Subcutaneous adipose tissue (tissue), 4 donors: Measurements from ENCODE around the gene MYH15. TPM values are rescaled to one million over a fixed set of nuclear protein-coding genes. Genes with fewer than 3 reads are reported as not detected.

Experiments used
- total RNA-seq, 4 donors: library from RNA; depleted of rRNA; stranded (reverse); fragments of >200 nt; gene quantifications; one replicate each; pipeline ENCODE4 v1.1.0, GENCODE V29; 2016
- TF ChIP-seq, protein P1 (sequence below): fragments of 450-650 bp; IDR thresholded peaks from one replicate; pipeline ENCODE4 v1.5.1; 2016; ENCODE audit warnings: low read depth, mild to moderate bottlenecking, control low read depth, antibody characterized with exemption, moderate library complexity

Gene MYH15
- total RNA-seq, 4 donors from 2014 or later, result not detected

DNA sequence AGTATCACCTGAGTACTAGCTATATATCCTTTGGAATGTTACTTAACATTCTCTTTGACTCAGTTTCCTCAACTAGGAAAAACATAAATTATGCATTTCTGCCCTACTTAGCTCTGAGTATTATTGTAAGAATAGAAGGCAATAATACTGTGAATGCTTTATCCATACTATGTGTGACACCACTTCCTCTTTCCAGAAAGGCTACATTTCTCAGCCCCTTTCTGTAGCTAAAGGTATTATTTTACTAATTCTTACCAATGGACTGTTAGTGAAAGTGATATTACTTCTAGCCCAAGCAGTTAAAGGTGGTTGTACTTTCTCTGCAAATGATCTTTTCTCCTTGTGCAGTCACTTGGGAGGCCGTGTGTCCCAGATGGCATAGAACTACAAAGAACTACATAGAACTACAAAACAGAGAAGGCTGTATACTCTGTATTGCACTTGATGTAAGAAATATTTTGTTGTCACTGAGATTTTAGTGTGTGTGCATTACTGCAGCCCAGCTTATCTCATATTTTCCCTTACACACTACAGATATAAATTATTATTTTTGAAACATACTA is 35.1 kb downstream of the MYH15 start:
- TF ChIP-seq, protein P1, sequence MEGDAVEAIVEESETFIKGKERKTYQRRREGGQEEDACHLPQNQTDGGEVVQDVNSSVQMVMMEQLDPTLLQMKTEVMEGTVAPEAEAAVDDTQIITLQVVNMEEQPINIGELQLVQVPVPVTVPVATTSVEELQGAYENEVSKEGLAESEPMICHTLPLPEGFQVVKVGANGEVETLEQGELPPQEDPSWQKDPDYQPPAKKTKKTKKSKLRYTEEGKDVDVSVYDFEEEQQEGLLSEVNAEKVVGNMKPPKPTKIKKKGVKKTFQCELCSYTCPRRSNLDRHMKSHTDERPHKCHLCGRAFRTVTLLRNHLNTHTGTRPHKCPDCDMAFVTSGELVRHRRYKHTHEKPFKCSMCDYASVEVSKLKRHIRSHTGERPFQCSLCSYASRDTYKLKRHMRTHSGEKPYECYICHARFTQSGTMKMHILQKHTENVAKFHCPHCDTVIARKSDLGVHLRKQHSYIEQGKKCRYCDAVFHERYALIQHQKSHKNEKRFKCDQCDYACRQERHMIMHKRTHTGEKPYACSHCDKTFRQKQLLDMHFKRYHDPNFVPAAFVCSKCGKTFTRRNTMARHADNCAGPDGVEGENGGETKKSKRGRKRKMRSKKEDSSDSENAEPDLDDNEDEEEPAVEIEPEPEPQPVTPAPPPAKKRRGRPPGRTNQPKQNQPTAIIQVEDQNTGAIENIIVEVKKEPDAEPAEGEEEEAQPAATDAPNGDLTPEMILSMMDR, result no peak

DNA sequence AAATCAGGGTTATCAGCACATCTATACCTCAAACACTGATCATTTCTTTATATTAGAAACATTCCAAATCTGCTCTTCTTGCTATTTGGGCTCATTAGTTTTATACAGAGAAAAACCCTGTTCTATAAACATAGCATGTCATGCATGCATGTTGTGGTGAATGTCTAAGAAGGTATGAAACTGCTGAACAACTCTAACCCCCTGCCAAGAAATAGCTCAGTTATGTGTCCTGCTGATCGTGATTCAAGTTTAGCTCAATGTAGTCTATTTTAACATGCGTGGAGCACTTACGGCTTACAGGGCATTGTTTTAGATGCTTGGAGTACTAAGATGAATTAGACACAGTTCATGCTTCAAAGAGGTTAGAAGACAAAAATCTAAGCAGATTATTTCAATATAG is 35.8 kb downstream of the MYH15 start:
- TF ChIP-seq, protein P1, result no peak

DNA sequence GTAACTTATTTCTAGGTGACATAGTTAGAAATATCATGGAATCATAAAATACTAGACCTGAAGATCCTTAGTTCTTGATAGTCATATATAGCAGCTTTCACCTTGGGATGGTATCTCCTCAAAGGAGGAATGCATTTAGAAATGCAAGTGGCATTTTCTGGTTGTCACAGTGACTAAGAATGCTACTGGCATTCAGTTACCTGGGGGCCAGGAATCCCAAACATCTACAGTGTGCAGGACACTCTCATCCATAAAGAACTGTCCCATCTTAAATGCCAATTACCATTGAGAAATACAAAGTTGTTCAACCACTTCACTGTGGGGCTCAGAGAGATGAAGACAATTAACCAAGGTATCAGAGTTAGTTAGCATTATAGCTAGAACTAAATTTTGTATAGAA is 36.7 kb downstream of the MYH15 start:
- TF ChIP-seq, protein P1, result no peak

DNA sequence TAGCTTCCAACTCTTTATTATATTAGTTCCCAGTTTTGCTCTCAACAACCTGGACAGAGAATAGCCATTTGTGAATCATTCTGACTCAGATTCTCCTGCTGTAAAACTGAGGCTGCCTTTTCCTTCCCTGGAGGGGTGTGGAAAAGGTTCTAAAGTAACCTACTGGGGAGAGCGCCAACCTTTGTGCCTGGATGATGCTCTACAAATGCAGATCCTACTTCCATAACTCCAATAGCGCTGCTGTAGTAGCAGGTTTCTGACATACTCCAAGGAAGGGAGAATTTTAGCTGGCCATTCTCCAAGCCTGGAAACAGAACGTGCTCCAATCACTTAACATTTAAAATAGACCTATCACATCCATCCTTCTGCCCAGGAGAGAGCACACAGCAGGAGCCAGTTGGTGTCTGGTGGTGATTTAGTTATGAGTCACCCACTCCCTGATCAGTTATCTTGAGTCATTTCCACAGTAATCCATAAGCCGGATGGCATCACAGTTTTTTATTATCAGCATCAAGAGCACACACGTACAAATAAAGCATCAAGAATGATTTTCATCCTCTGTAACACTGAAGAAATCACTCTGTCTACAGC is 38.3 kb downstream of the MYH15 start:
- TF ChIP-seq, protein P1, result no peak

DNA sequence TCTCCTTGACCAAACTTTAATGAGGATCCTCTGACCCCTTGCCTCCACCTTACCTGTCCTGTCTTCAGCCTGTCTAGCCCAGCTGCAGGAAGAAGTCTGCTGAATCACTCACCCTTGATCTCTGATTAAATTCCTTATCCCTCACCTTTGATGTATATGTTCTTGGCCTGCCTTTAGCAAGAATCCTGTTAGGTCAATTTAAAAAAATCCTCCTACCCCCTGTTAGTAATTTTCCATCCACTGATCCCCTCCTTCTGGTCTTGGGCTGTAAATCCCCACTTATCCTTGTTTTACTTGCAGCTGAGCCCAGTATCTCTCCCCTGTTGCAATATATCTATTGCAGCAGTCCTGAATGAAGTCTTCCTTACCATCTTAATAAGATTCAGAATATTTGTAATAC is 39.0 kb downstream of the MYH15 start:
- TF ChIP-seq, protein P1, result no peak

DNA sequence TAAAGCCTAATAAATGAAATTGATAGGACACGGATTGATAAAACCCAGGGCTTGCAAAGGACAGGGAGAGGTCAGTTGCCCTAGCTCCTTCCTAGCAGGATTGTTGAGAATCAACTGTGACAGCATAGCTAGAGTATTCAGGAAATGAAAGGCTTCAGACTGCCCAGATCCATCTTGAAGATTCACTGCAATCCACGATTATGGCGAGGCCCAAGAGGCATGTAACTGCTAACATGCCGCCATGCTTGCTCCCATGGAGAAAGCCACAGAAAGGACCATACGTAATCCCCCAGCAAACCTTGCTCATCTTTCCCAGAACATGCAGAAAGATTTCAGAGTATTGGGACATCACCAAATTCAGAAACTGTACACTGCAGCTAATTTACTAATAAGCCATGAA is 41.3 kb downstream of the MYH15 start:
- TF ChIP-seq, protein P1, result no peak

DNA sequence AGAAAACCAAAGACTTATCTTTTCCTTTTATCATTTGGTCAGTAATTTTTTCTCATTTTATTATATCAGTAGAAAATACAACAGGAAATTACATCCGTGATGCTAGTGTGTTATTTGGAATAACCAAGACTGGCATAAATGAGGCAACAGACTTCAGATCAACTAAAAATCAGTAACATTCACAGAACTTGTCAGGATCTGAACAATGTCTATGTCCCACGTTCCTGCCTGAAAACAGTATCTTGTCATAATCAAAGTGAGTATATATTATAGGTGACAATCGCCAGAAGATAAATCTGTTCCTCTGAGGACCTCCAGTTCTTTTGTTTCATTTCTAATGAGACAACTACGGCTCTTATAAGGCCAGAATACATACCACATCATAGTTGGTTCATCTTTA is 41.8 kb downstream of the MYH15 start:
- TF ChIP-seq, protein P1, result no peak
